HUES48 (cell line): ENCODE data around the gene PURA.

ENCODE experiments used
- H3K27ac ChIP-seq: one replicate; pipeline ENCODE4 v1.7.0; 2013; ENCODE audit warnings: low read depth, low read length, inconsistent platforms
- H3K27me3 ChIP-seq: 2 replicates; pipeline ENCODE4 v1.6.1; 2013; ENCODE audit warnings: mild to moderate bottlenecking, low read length; ENCODE audit not compliant: control insufficient read depth, insufficient read depth
- H3K36me3 ChIP-seq: 2 replicates; pipeline ENCODE4 v1.6.1; 2013; ENCODE audit warnings: low read length; ENCODE audit not compliant: control insufficient read depth, insufficient read depth
- H3K4me1 ChIP-seq: 2 replicates; pipeline ENCODE4 v1.6.1; 2013; ENCODE audit warnings: mild to moderate bottlenecking, low read length; ENCODE audit not compliant: control insufficient read depth, insufficient read depth
- H3K4me3 ChIP-seq: 2 replicates; pipeline ENCODE4 v1.5.1; 2013; ENCODE audit warnings: mild to moderate bottlenecking, low read depth, low read length
- H3K9ac ChIP-seq: 2 replicates; pipeline ENCODE4 v1.6.1; 2013; ENCODE audit warnings: mild to moderate bottlenecking, low read depth, low read length, moderate library complexity
- H3K9me3 ChIP-seq: 2 replicates; pipeline ENCODE4 v1.6.1; 2013; ENCODE audit warnings: low read length; ENCODE audit not compliant: control insufficient read depth, insufficient read depth

The PURA gene

DNA sequence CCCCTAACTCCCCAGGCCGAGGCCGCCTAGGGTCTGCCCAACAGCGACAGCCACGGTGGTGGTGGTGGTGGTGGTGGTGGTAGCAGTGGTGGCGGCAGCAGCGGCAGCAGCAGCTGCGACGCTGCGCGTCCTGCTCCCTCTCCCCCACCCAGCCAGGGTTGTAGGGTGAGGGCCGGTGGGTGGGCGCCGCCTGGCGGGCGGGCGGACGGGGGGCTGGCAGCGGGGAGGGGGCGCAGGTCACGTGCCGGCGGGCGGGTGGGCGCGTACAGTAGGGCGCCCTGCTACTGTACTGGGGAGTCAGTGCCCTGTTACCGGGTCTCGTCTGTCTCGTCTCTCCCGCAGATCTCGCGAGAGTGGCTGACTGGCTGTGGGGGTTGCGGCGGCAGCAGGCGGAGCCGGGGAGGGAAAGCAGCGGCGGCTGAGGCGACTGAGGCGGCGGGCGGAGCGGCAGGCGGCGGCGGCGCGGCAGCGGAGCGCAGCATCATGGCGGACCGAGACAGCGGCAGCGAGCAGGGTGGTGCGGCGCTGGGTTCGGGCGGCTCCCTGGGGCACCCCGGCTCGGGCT lies at the start of gene PURA:
PURA (plus strand) TSS at position 411 of the 565 bp plus-strand sequence; CDS start at position 484, 73 bp downstream.
- H3K36me3 ChIP-seq: no peaks in the 10 kb centered on the region
- H3K27me3 ChIP-seq: peaks cover 80% of the 10 kb centered on the region
- H3K27ac ChIP-seq: peak within 1 kb of the TSS; percentile 65
- peak within 1 kb of the TSS; percentile 52; the same call in 1 of the 2 replicates for H3K9ac ChIP-seq
- H3K4me1 ChIP-seq: peaks cover 54% of the 10 kb centered on the region
- H3K4me3 ChIP-seq: peak within 1 kb of the TSS; percentile 84
- H3K9me3 ChIP-seq: no peaks in the 10 kb centered on the region

DNA sequence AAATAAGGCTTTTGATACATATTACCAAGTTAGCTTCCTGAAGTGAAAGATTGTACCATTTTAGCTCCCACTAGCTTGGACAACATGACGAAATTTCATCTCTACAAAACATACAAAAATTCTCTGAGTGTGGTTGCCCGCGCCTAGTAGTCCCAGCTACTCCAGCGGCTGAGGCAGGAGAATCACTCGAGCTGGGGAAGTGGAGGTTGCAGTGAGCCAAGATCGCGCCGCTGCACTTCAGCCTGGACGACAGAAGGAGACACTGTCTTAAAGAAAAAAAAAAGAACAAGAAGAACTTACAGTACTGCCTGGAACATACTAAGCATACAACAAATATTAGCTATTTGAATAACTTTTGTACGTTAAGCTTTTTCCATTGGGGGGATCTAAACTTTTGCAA lies 41.1 kb upstream of the PURA start:
- no peak overlapping the region for H3K9ac ChIP-seq
- H3K27ac ChIP-seq: no peak overlapping the region
- H3K4me1 ChIP-seq: no peaks in the 10 kb centered on the region
- H3K36me3 ChIP-seq: no peaks in the 10 kb centered on the region
- H3K27me3 ChIP-seq: no peaks in the 10 kb centered on the region; the same call in 1 of the 2 replicates
- no peaks in the 10 kb centered on the region for H3K9me3 ChIP-seq
- H3K4me3 ChIP-seq: no peak overlapping the region

DNA sequence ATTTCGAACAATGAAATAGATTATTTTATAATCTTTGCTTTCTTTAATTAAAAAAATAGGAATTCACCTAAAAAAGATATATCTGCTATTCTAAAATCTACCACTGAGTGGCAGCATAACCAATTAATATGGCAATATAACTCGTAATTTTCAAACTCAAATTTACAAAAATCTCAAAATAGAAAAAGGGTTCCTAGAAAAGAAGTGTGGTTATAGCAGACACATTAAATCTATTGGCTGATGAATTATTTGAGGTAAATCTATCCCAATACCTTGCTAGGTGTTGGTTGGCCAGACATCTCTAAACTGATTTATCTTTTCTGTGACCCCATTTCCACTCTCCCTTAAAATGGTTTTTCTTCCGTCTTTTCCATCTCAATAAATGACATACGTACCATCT lies 40.6 kb upstream of the PURA start:
- H3K9me3 ChIP-seq: no peaks in the 10 kb centered on the region
- H3K36me3 ChIP-seq: no peaks in the 10 kb centered on the region
- H3K4me1 ChIP-seq: no peaks in the 10 kb centered on the region
- H3K9ac ChIP-seq: no peak overlapping the region
- H3K27ac ChIP-seq: no peak overlapping the region
- H3K4me3 ChIP-seq: no peak overlapping the region
- no peaks in the 10 kb centered on the region; the same call in 1 of the 2 replicates for H3K27me3 ChIP-seq

DNA sequence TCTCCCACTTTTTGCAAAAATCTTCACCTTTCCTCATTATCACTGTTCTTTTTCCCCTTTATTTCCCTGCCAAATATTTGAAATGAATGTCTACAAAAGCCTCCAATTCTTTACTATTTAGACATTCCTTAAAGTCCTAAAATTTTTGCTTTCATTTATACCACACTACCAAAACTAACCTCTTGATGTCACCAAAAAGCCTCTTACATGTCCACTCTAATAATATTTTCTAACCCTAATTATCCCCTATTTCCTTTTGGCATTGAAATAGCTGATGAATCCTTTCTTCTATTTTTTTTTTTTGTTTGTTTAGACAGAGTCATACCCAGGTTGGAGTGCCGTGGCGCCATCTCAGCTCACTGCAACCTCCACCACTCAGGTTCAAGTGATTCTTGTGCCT lies 38.5 kb upstream of the PURA start:
- no peaks in the 10 kb centered on the region for H3K4me1 ChIP-seq
- H3K36me3 ChIP-seq: no peaks in the 10 kb centered on the region
- no peaks in the 10 kb centered on the region; the same call in 1 of the 2 replicates for H3K27me3 ChIP-seq
- H3K4me3 ChIP-seq: no peak overlapping the region
- H3K27ac ChIP-seq: no peak overlapping the region
- no peak overlapping the region for H3K9ac ChIP-seq
- no peaks in the 10 kb centered on the region for H3K9me3 ChIP-seq

DNA sequence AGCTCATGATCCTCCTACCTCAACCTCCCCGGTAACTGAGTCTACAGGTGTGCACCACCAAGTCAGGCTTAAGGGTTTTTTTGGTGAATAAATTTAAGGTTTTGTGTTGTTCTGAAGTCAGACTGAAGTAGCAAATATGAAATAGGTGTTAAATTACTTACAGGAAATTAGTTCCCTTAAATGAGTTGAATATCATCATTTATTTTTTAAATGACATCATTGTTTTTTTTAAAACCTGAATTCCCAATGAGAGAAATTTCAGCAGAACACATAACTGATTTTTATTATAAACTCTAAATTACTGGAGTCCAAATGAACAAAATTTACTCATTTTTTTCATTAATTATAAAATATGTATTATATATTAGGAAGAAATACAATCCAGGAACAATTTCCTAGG lies 37.8 kb upstream of the PURA start:
- H3K27me3 ChIP-seq: no peaks in the 10 kb centered on the region; the same call in 1 of the 2 replicates

DNA sequence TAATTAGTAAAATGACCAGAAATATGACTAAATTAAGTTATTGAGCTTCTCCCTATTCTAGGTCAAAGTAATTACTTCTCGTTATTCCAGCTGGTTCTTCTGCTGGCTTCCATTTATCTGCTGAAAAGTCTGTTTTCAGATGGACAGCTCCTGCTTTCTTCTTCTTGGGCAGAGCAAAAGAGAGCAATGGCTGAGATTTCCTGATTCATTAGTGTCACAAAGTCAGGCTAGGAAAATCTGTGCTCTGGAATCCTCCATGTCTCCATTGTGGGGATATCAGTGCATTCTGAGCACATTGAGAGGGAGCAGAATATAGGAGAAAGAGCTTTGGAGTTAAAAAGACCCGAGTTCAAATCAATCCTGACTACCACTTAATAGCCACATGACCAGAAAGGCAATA lies 37.1 kb upstream of the PURA start:
- no peaks in the 10 kb centered on the region; the same call in 1 of the 2 replicates for H3K27me3 ChIP-seq
- H3K4me3 ChIP-seq: no peak overlapping the region
- no peak overlapping the region for H3K27ac ChIP-seq
- no peaks in the 10 kb centered on the region for H3K4me1 ChIP-seq
- H3K36me3 ChIP-seq: no peaks in the 10 kb centered on the region
- no peak overlapping the region for H3K9ac ChIP-seq
- H3K9me3 ChIP-seq: no peaks in the 10 kb centered on the region

More for the DNA sequence above, 37.8 kb upstream of the PURA start:
- H3K4me3 ChIP-seq: no peak overlapping the region
- H3K4me1 ChIP-seq: no peaks in the 10 kb centered on the region
- H3K9ac ChIP-seq: no peak overlapping the region
- no peaks in the 10 kb centered on the region for H3K36me3 ChIP-seq
- no peaks in the 10 kb centered on the region for H3K9me3 ChIP-seq
- no peak overlapping the region for H3K27ac ChIP-seq

DNA sequence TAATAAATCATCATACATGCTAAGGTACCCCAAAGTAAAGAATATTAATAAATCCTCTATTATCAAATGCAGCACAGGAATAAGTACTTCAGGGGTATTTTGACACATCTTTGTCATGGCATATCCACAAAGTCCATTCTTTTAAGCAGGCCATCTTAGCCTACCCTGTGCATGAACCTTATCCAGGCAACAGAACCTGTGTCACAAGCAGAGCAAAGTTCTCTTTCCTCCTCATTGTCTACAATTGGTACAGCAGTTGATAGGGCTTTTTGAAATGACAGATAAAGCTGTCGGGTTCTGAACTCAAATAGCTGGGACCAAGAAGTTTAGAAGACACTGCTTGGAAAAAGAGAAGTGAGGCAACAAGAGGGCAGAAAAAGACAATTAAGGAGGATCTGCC lies 30.8 kb upstream of the PURA start:
- no peak overlapping the region for H3K4me3 ChIP-seq
- H3K9ac ChIP-seq: no peak overlapping the region
- no peaks in the 10 kb centered on the region for H3K9me3 ChIP-seq
- H3K27ac ChIP-seq: no peak overlapping the region
- peaks cover 8% of the 10 kb centered on the region; the same call in 1 of the 2 replicates for H3K4me1 ChIP-seq
- no peaks in the 10 kb centered on the region for H3K36me3 ChIP-seq
- H3K27me3 ChIP-seq: peaks cover 7% of the 10 kb centered on the region

DNA sequence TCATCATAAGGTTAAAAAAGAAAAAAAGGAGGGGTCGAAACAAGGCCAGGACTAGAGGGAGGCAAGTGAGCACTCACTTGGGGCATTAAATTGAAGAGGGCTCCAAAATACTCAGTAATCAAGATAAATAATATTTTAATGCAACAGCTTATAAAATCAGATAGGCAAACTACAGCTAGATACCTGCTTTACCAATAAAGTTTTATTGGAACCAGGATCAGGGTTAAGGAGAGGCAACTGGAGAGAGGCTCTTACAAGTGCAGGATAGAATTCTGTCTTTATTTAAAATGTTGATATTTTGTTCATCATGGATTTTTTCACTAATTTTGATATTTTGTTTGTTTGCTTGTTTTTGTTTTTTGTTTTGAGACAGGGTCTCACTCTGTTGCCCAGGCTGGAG lies 30.3 kb upstream of the PURA start:
- Histone ChIP-seq H3K4me1 (peaks cover 8% of the 10 kb centered on the region; the same call in 1 of the 2 replicates), H3K27me3 (peaks cover 7% of the 10 kb centered on the region), H3K4me3 (no peak overlapping the region), H3K36me3 (no peaks in the 10 kb centered on the region), H3K9me3 (no peaks in the 10 kb centered on the region), H3K27ac (no peak overlapping the region), H3K9ac (no peak overlapping the region)

DNA sequence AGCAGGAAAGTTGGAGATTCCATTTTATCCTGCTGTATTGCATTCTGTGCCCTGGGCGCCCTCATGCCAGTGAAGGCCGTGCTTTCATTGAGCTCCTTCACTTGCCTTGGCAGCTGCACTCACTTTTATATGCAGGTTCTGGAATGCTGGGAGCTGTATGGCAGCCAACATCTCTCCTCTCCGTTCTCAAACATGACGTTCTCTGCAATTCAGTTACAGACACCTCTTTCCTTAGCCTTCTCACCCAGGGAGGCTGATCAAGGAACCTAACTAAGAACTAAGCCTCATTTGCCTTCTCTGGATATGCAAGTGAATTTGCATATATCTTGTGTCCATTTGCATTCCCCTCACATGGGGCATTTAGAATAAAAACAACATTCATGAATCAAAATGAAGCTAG lies 29.4 kb upstream of the PURA start:
- no peaks in the 10 kb centered on the region for H3K36me3 ChIP-seq

DNA sequence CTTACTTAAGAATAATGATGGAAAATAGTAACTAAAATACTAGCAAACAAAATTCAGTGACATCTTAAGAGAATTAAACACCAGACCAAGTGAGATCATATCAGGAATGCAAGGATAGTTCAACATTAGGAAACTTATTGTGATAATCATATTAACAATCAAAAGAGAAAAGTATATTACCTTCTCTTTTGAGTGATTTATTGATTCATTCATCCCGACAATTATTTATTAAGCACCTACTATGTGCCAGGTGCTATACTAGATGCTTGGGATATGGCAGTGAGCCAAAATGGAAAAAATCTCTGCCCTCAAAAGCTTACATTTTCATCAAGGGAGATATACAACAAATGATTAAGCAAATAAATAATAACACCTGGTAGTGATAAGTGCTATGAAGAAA lies 23.7 kb upstream of the PURA start:
- Histone ChIP-seq H3K27me3 (no peaks in the 10 kb centered on the region), H3K27ac (no peak overlapping the region), H3K4me3 (no peak overlapping the region), H3K9ac (no peak overlapping the region), H3K9me3 (no peaks in the 10 kb centered on the region), H3K4me1 (no peaks in the 10 kb centered on the region), H3K36me3 (no peaks in the 10 kb centered on the region)

More for the DNA sequence above, 29.4 kb upstream of the PURA start:
- no peak overlapping the region for H3K27ac ChIP-seq
- H3K9ac ChIP-seq: no peak overlapping the region
- peaks cover 7% of the 10 kb centered on the region for H3K27me3 ChIP-seq
- H3K9me3 ChIP-seq: no peaks in the 10 kb centered on the region
- no peak overlapping the region for H3K4me3 ChIP-seq
- H3K4me1 ChIP-seq: peaks cover 8% of the 10 kb centered on the region; the same call in 1 of the 2 replicates

DNA sequence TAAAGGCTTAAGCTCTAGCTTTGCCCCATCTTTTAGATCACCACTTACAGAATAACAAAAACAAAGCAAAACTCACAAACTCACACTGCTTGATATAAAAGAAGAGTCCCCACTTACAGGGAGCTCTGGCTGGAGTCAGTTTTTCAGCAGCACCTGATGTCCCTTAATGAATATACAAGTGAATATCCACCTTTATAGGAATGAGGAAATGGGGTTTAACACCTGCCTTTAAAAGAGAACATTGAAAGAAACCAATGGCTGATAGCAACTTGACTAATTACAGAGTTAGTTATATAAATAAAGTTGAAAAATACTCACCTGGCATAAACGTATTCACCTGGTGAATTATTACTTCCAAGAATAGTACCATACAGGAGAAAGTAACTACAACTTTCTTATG lies 20.7 kb upstream of the PURA start:
- Histone ChIP-seq H3K27ac (no peak overlapping the region), H3K36me3 (no peaks in the 10 kb centered on the region), H3K4me3 (no peak overlapping the region), H3K9ac (no peak overlapping the region), H3K9me3 (no peaks in the 10 kb centered on the region), H3K27me3 (no peaks in the 10 kb centered on the region; the same call in 1 of the 2 replicates), H3K4me1 (no peaks in the 10 kb centered on the region)
